Measurements from ENCODE around the gene TTBK2.

TTBK2 gene

GRCh38 chr15:42692997-42693396 lies 227.6 kb downstream of the TTBK2 start:
- DNase-seq (ENCODE audit: low spot score), result no peak

GRCh38 chr15:42692536-42692935 lies 228.0 kb downstream of the TTBK2 start:
- DNase-seq (ENCODE audit: low spot score), result no peak

GRCh38 chr15:42691770-42692169 lies 228.8 kb downstream of the TTBK2 start:
- no peak for DNase-seq (ENCODE audit: low spot score)

GRCh38 chr15:42691308-42691707 lies 229.3 kb downstream of the TTBK2 start:
- no peak for DNase-seq (ENCODE audit: low spot score)
